HepG2 (cell line): Measurements from ENCODE around the gene TTC39B. TPM values are rescaled to one million over a fixed set of nuclear protein-coding genes. Genes with fewer than 3 reads are reported as not detected.

Experiments
- AGO2 ChIP-seq: fragments of 200-400 bp; formaldehyde crosslinking; optimal IDR thresholded peaks from 2 replicates; pipeline ENCODE3; 2017; ENCODE audit warnings: mild to moderate bottlenecking, low read depth, low read length, moderate library complexity
- HNF4G ChIP-seq, 2 experiments: sonication (generic) in 1 of 2; formaldehyde crosslinking in 1 of 2; IDR thresholded peaks; 2 replicates each; pipeline versions ENCODE4 v1.4.0 to v1.6.1; 2011 to 2020; ENCODE audit warnings: borderline replicate concordance in 2 of 2, low read depth in 2 of 2, mild to moderate bottlenecking in 2 of 2, low read length in 1 of 2, missing genetic modification reagents in 1 of 2, moderate library complexity in 1 of 2
- HOXD1 ChIP-seq: sonication (generic); formaldehyde crosslinking; IDR thresholded peaks from 2 replicates; pipeline ENCODE4 v1.5.0; 2020; ENCODE audit warnings: missing genetic modification reagents
- MAZ ChIP-seq, 2 experiments: sonication (generic) in 1 of 2; formaldehyde crosslinking in 1 of 2; IDR thresholded peaks; 2 replicates each; pipeline versions ENCODE4 v1.5.0 to v1.6.1; 2012 to 2020; ENCODE audit warnings: low read depth in 2 of 2, mild to moderate bottlenecking in 2 of 2, borderline replicate concordance in 1 of 2, improper control_type of control experiment in 1 of 2, low read length in 1 of 2, missing genetic modification reagents in 1 of 2, moderate library complexity in 1 of 2
- PHF20 ChIP-seq: sonication (generic); formaldehyde crosslinking; IDR thresholded peaks from 2 replicates; pipeline ENCODE4 v1.5.0; 2020; ENCODE audit warnings: mild to moderate bottlenecking, missing genetic modification reagents
- PRDM10 ChIP-seq: sonication (generic); formaldehyde crosslinking; IDR thresholded peaks from 2 replicates; pipeline ENCODE4 v1.4.0; 2020; ENCODE audit warnings: low read depth, missing genetic modification reagents
- PRDM15 ChIP-seq: sonication (generic); formaldehyde crosslinking; IDR thresholded peaks from 2 replicates; pipeline ENCODE4 v1.4.0; 2020; ENCODE audit warnings: missing genetic modification reagents
- ZBTB46 ChIP-seq: sonication (generic); formaldehyde crosslinking; IDR thresholded peaks from 2 replicates; pipeline ENCODE4 v1.4.0; 2020; ENCODE audit warnings: mild to moderate bottlenecking, missing genetic modification reagents, borderline replicate concordance
- ZFP36L1 ChIP-seq: sonication (generic); formaldehyde crosslinking; IDR thresholded peaks from 2 replicates; pipeline ENCODE4 v1.8.0; 2022; ENCODE audit warnings: mild to moderate bottlenecking, missing genetic modification reagents, moderate library complexity
- ZGPAT ChIP-seq: IDR thresholded peaks from 2 replicates; pipeline ENCODE4 v1.6.1; 2016; ENCODE audit warnings: mild to moderate bottlenecking
- ZNF441 ChIP-seq: sonication (generic); formaldehyde crosslinking; IDR thresholded peaks from 2 replicates; pipeline ENCODE4 v1.7.0; 2021; ENCODE audit warnings: missing genetic modification reagents, borderline replicate concordance
- ZNF891 ChIP-seq: sonication (generic); formaldehyde crosslinking; IDR thresholded peaks from 2 replicates; pipeline ENCODE4 v1.5.0; 2020; ENCODE audit warnings: mild to moderate bottlenecking, missing genetic modification reagents
- polyA plus RNA-seq, 8 experiments: library from polyadenylated mRNA; depleted of rRNA in 3 of 8; stranded (reverse) in 7 of 8; unstranded in 1 of 8; fragments of >200 nt; fragmentation: Illumina TruSeq in 4 of 8; extraction: Trizol in 4 of 8; gene quantifications; 2 replicates each; pipeline versions ENCODE4 v1.2.1 to v1.2.3, GENCODE V29; 2011 to 2016; ENCODE audit warnings: low read depth in 4 of 8, missing spikeins in 1 of 8, mixed read lengths in 1 of 8; ENCODE audit not compliant: insufficient read depth in 1 of 8
- total RNA-seq, 5 experiments: library from RNA; depleted of rRNA; stranded (reverse); fragments of >200 nt; fragmentation: Illumina TruSeq; extraction: Trizol; gene quantifications; 2 replicates each; pipeline ENCODE4 v1.2.3, GENCODE V29; 2016; ENCODE audit warnings: low read depth in 1 of 5
- TF ChIP-seq, protein P1 (sequence below): IDR thresholded peaks from 2 replicates; pipeline ENCODE4 v1.6.1; 2016; ENCODE audit warnings: low read depth

The TTC39B gene
- total and polyA plus RNA-seq, 2 of the 13 experiments (the other 11 are each of a cell fraction or from before 2014, with no cell fraction given), result 14.3 to 19.4 TPM

DNA sequence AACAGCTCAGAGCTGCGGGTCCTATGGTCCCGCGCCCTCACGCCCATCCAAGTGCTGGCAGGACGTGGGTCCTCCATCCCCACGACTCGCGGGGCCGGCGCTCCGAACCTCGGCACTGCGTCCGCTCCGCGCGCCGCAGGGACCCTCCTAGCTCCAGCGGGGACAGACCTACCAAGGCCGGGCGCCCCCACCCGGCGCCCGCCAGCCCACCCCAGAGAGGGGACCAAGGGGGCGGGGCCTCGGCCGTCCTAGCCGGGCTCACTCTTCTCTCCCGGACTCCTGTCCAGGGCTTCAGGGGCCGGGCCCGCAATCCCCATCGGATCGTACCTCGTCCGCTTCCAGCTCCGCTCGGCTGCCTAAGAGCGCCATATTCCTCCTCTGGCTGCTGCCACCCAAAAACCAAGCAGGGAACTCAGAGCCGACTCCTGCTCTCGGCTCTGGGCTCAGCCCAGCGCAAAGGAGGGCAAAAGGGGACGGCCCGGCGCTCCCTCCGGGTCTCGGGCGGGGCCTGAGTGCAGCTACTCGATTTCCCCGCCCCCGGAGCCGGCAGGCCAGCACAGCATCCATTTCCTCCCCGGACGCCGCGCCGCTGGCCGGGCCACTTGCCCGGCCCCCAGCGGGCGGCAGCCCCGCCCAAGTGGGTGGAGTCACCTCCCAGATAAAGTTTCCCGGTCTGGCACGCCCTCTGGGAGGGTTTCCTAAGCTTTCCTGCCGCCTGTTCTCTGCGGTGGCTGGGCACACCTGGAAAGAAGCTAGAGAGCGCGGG is at the start of gene TTC39B (continued):
- TF ChIP-seq, protein P1, sequence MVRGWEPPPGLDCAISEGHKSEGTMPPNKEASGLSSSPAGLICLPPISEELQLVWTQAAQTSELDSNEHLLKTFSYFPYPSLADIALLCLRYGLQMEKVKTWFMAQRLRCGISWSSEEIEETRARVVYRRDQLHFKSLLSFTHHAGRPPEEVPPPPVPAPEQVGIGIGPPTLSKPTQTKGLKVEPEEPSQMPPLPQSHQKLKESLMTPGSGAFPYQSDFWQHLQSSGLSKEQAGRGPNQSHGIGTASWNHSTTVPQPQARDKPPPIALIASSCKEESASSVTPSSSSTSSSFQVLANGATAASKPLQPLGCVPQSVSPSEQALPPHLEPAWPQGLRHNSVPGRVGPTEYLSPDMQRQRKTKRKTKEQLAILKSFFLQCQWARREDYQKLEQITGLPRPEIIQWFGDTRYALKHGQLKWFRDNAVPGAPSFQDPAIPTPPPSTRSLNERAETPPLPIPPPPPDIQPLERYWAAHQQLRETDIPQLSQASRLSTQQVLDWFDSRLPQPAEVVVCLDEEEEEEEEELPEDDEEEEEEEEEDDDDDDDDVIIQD (CRISPR knock-in tag), result 0 out of 2 replicates have a peak, but pooled peaks have one; percentile 21
- TF ChIP-seq ZGPAT (CRISPR knock-in tag) (peak; percentile 80), MAZ (IDR thresholded peaks at IDR 0.05; ENCODE audit: borderline replicate concordance, low read depth, low read length) (peak; percentile 75), MAZ (CRISPR knock-in tag; IDR thresholded peaks at IDR 0.05; ENCODE audit: low read depth) (no peak), PHF20 (CRISPR knock-in tag) (peak; percentile 59), ZNF441 (CRISPR knock-in tag) (no peak), AGO2 (peak; percentile 91), ZNF891 (CRISPR knock-in tag) (0 out of 2 replicates have a peak, but pooled peaks have one; percentile 14), PRDM15 (CRISPR knock-in tag) (peak; percentile 52; the same call in 1 of the 2 replicates), HOXD1 (CRISPR knock-in tag) (peak; percentile 33; the same call in 1 of the 2 replicates), PRDM10 (CRISPR knock-in tag) (no peak), ZBTB46 (CRISPR knock-in tag) (0 out of 2 replicates have a peak, but pooled peaks have one; percentile 46), HNF4G (IDR thresholded peaks at IDR 0.05; ENCODE audit: borderline replicate concordance, low read depth, low read length) (no peak), HNF4G (CRISPR knock-in tag; IDR thresholded peaks at IDR 0.05; ENCODE audit: borderline replicate concordance, low read depth) (no peak), ZFP36L1 (CRISPR knock-in tag) (peak; percentile 61; the same call in 1 of the 2 replicates)
